A549 treated with CpdA at 1 μM for 4 hours (cell line): ENCODE results near the gene ADCK1. TPM values are rescaled to one million over a fixed set of nuclear protein-coding genes. Genes with fewer than 3 reads are reported as not detected.

Experiments
- total RNA-seq: library from RNA; stranded (reverse); fragments of 200-300 nt; extraction: Qiagen RNA extraction; gene quantifications from 5 replicates; pipeline ENCODE4 v1.2.3, GENCODE V29; 2022; ENCODE audit warnings: low read depth

Gene ADCK1, protein sequence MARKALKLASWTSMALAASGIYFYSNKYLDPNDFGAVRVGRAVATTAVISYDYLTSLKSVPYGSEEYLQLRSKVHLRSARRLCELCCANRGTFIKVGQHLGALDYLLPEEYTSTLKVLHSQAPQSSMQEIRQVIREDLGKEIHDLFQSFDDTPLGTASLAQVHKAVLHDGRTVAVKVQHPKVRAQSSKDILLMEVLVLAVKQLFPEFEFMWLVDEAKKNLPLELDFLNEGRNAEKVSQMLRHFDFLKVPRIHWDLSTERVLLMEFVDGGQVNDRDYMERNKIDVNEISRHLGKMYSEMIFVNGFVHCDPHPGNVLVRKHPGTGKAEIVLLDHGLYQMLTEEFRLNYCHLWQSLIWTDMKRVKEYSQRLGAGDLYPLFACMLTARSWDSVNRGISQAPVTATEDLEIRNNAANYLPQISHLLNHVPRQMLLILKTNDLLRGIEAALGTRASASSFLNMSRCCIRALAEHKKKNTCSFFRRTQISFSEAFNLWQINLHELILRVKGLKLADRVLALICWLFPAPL
- 5.9 to 6.9 TPM (median 6.6 TPM) in 5 replicates for total RNA-seq

DNA sequence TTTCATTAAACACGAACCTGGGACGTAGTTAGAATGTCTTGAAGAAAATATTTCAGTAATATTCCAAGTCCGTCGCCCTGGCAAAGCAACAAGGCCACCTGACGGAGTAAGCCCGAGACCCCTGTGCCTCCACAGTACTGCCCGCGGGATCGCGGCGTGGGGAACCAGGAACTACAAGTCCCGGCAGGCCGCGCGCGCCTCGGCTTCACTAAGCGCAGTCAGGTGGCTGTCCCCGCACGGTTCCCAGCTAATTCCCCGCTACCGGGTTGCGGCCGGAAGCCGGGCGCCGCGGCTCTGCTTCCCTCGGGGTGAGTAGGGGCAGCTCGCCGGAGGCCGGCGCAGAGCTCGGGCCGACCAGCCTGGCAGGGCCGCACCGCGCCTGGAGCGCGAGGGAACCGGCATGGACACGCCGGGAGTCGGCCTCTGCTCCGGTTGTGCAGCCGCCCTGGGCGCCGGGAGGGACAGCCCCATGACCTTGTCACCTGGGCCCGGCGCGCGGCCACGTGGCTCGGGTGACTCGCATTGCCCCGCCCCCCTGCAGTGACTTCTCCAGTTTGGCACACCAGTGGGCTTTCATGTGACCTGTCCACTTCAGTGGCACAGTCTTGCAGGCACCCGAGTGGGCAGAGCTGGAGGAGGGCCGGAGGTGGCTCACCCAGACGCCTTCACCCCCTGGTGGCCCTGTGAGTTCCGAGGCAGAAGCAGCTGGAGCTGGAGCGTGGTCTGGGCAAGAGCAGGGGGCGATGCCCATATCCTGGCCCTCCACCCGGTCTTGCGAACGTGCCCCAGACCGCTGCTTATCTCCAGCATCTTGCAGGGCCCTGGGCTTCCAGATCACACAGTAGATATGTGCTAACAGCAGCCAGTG, at the start of gene ADCK1:
Gene ADCK1, plus strand, starts transcription at position 247 of the 868 bp plus-strand sequence. CDS start 18,870 bp downstream, outside the sequence.

DNA sequence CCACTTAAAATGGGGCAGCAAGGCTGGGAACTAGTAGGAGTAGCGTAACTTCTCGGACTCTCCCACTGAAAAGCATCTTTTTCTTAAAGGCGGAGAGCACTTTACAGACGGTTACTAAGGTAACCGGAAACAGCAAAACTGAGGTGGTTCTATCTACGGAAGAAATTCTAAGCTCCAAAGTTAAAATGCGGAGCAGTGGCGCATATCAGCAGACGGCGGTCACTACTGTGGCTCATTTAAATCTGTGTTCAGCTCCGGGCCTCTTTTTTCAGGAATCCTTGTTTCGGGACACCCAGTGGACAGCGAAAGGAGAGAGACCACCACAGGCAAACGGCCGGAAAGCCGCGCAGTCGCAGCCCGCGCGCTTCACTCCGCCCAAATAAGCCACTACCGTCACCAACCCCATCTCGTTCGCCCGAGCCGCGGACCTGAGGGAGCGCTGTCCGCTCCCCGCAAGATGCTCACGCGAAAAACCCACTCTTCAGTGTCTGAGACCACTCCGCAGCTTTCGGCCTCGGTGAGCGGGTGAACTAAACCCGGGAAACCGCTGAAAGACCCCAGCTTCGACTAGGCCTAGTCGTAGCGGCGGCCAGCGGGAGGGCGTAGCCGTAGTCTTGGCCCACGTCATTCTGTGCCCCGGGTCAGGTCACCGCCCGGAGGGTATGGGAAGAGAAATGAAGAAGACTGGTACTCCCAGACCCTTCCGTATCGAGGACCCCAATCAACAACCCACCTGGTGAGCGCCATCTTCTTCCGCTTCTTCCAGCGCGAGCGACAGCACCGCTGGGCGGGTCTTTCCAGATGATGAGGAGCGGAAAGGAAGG, 39.3 kb upstream of the ADCK1 start, which contains the start of gene SNW1:
Gene SNW1, minus strand, starts transcription at position 776 of the 824 bp plus-strand sequence. Its CDS starts 29 bp downstream, at position 747.

Other genes with a start within 250 kb of the ADCK1 start
- gene SPTLC2, start 183.5 kb upstream of the ADCK1 start, total RNA-seq = 25.2 to 32.7 TPM (median 29.3 TPM) in 5 replicates
- 15.4 to 19.0 TPM (median 16.1 TPM) in 5 replicates for gene ALKBH1, start 92.1 kb upstream of the ADCK1 start, total RNA-seq
- 395 to 456 TPM (median 403 TPM) in 5 replicates for gene SLIRP, start 92.0 kb upstream of the ADCK1 start, total RNA-seq
- 77.6 to 87.1 TPM (median 78.3 TPM) in 5 replicates for gene SNW1, start 39.0 kb upstream of the ADCK1 start, total RNA-seq